ENCODE measurements around the gene CNR1.

The CNR1 gene

DNA sequence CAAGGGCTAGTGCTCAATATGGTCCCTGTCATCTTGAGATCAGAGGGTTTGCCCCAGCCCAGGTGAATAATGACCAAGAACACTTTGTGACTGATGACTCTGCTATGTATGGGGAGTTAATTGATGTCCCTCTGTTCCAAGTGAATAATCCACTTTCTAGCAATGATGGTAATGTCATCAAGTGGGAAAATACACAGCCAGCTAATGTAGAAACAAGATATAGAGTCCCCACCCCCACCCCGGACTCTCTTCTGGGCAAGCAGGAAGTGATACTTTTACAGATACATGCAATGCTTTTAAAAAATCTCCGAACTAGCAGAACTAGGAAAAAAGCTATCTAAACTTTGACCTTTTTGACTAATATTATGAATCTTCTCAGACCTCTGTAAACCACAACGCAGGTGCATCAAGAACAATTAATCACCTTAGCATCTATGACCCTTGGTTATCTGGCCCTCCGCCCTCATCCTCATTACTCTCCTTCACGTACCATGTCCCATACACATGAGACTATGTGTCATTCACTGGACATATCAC lies 30.5 kb downstream of the CNR1 start:
- ATAC-seq (replicated peaks) (no peak), DNase-seq (no peak)
- Mint-ChIP-seq H3K9me3 (no peaks in the 10 kb centered on the region), H3K27me3 (peaks cover 0 to 19% of the 10 kb centered on the region in 2 donors), H3K4me3 (no peak overlapping the region), H3K36me3 (ENCODE audit: insufficient read depth) (no peaks in the 10 kb centered on the region), H3K27ac (no peak overlapping the region), H3K4me1 (ENCODE audit: low read depth in 2 of 2) (no peaks in the 10 kb centered on the region)

DNA sequence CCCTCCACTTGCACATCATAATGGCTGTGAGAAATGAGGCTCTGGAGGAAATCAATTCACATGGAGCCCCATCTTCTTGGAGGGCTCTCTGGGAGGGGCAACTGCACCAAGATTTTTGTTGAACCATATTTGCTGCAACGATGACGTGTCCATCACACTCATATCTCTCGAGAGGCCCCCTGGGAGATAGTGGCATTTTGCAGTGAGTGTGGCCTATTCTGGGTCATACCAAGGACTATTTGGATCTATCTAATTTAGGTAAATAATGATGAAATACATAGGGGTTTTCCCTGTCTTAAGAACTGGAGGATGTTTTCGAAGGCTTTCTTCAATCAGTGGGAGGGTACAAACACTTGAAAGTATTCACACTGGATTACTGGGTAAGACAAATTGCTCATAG lies 31.6 kb downstream of the CNR1 start:
- Mint-ChIP-seq H3K4me1 (ENCODE audit: low read depth in 2 of 2) (no peaks in the 10 kb centered on the region), H3K9me3 (no peaks in the 10 kb centered on the region), H3K27me3 (peaks cover 0 to 19% of the 10 kb centered on the region in 2 donors), H3K36me3 (ENCODE audit: insufficient read depth) (no peaks in the 10 kb centered on the region), H3K4me3 (no peak overlapping the region), H3K27ac (no peak overlapping the region)
- no peak for DNase-seq
- ATAC-seq (replicated peaks), result no peak

DNA sequence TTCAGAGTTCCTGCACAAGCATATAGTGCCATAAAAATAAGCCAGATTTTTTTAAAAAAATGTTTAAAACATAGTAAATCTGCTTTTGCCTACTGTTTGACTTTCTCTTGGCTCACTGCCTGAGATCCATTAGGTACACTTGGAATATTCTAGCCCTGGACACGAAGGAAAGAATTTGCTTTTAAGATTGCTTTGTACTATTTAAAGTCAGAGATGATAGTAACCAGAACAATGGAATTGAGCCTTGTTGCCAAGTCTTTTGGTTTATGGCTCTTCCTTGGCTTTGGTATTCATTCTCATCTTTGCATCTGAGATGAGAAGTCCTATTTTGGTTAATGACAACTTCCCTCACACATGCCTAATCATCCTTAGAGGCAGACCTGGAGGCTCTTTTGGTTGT lies 32.4 kb downstream of the CNR1 start:
- no peaks in the 10 kb centered on the region for H3K9me3 Mint-ChIP-seq

DNA sequence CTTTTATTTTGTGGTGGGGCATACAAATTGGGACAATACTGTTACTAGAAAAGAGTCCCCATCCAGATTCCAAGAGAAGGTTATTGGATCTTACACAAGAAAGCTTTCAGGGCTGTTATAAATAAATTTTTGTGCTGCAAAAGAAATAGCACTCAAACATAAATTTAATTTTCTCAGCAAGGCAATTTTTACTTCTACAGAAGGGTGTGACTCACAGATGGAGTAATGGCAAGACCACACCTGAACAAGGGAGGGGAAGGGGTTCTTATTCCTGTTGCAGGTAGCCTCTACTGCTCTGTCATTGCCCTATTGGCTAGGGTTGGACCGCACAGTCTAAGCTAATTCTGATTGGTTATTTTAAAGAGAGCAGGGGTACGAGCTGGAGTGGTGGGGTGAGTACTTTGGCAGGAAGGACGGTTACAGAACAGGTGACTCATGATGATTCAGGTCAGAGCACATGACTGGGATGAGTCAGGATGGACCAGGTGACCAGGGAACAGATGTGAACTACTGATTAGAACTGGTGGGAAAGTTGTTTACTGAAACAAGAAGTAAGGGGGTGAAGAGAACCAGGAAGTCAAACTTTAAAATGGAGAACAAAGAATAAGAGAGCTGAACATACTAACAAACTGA lies 41.1 kb downstream of the CNR1 start:
- Mint-ChIP-seq H3K9me3 (peaks cover 2 to 7% of the 10 kb centered on the region in 2 donors), H3K27ac (no peak overlapping the region), H3K4me3 (no peak overlapping the region), H3K4me1 (ENCODE audit: low read depth in 2 of 2) (no peaks in the 10 kb centered on the region), H3K27me3 (peaks cover 10 to 20% of the 10 kb centered on the region in 2 donors), H3K36me3 (ENCODE audit: insufficient read depth) (no peaks in the 10 kb centered on the region)
- ATAC-seq (replicated peaks), result no peak
- no peak for DNase-seq

More for the DNA sequence above, 32.4 kb downstream of the CNR1 start:
- Mint-ChIP-seq H3K27me3 (peaks cover 3 to 22% of the 10 kb centered on the region in 2 donors), H3K4me1 (ENCODE audit: low read depth in 2 of 2) (no peaks in the 10 kb centered on the region), H3K36me3 (ENCODE audit: insufficient read depth) (no peaks in the 10 kb centered on the region), H3K27ac (no peak overlapping the region), H3K4me3 (no peak overlapping the region)
- ATAC-seq (replicated peaks) (no peak), DNase-seq (no peak)

GRCh38 chr6:88120635-88121034 lies 45.5 kb downstream of the CNR1 start:
- ATAC-seq (replicated peaks) (no peak), DNase-seq (no peak)
- Mint-ChIP-seq H3K9me3 (peaks cover 2 to 7% of the 10 kb centered on the region in 2 donors), H3K4me1 (ENCODE audit: low read depth in 2 of 2) (no peaks in the 10 kb centered on the region), H3K27ac (no peak overlapping the region), H3K4me3 (no peak overlapping the region), H3K36me3 (ENCODE audit: insufficient read depth) (no peaks in the 10 kb centered on the region), H3K27me3 (peaks cover 18 to 34% of the 10 kb centered on the region in 2 donors)

DNA sequence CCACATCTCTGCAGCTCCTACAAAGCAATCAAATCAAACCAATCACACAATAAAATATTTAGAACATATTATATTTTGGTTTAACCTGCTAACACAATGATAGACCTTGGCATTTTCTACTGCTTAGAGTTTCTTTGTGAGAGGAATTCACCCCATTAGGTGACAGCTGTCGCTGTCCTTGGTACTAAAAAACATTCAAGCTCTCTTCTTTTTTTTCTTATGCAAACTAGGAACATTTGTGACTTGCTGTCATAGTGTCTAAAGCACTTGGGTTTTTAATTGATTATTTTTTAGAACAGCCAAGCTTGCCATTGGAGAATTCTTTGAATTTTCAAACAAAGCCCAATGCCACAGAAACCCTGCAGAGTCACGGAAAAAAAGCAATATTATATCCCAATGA lies 46.4 kb downstream of the CNR1 start:
- no peaks in the 10 kb centered on the region for H3K36me3 Mint-ChIP-seq (ENCODE audit: insufficient read depth)
- ATAC-seq (replicated peaks) (no peak), DNase-seq (no peak)
- H3K9me3 Mint-ChIP-seq, result peaks cover 0 to 2% of the 10 kb centered on the region in 2 donors
- no peak overlapping the region for H3K4me3 Mint-ChIP-seq
- peaks cover 22 to 39% of the 10 kb centered on the region in 2 donors for H3K27me3 Mint-ChIP-seq
- H3K27ac Mint-ChIP-seq, result no peak overlapping the region
- H3K4me1 Mint-ChIP-seq (ENCODE audit: low read depth in 2 of 2), result no peaks in the 10 kb centered on the region

DNA sequence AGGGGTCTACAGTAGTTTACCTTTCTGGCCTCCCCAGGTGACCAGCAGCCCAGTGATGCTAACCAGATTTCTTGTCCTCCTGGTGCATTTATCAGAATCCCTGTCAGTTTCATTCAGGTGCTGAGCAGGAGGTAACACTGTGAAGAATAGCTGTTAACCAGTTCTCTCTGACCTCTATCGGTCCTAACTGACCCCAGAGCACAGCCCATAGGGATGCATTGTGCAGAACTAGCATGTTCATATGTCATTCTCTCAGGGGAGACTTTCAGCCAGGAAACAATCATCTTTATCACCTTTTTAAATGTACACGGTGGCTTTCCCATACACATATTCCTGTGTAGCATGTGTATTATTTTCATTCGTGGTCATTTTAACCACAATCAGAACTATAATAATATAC lies 49.9 kb downstream of the CNR1 start:
- Mint-ChIP-seq H3K27me3 (peaks cover 37 to 55% of the 10 kb centered on the region in 2 donors), H3K9me3 (peaks cover 0 to 4% of the 10 kb centered on the region in 2 donors), H3K4me3 (no peak overlapping the region), H3K36me3 (ENCODE audit: insufficient read depth) (no peaks in the 10 kb centered on the region), H3K4me1 (ENCODE audit: low read depth in 2 of 2) (no peaks in the 10 kb centered on the region), H3K27ac (no peak overlapping the region)
- no peak for DNase-seq
- ATAC-seq (replicated peaks), result no peak

- H3K9me3 Mint-ChIP-seq, result peaks cover 0 to 4% of the 10 kb centered on the region in 2 donors
- H3K36me3 Mint-ChIP-seq (ENCODE audit: insufficient read depth), result no peaks in the 10 kb centered on the region
- H3K27ac Mint-ChIP-seq, result no peak overlapping the region
- no peak overlapping the region for H3K4me3 Mint-ChIP-seq
- H3K27me3 Mint-ChIP-seq, result peaks cover 37 to 56% of the 10 kb centered on the region in 2 donors
- ATAC-seq (replicated peaks) (no peak), DNase-seq (no peak)
- no peaks in the 10 kb centered on the region for H3K4me1 Mint-ChIP-seq (ENCODE audit: low read depth in 2 of 2)
Measured at GRCh38 chr6:88115307-88115706, 50.8 kb downstream of the CNR1 start.

DNA sequence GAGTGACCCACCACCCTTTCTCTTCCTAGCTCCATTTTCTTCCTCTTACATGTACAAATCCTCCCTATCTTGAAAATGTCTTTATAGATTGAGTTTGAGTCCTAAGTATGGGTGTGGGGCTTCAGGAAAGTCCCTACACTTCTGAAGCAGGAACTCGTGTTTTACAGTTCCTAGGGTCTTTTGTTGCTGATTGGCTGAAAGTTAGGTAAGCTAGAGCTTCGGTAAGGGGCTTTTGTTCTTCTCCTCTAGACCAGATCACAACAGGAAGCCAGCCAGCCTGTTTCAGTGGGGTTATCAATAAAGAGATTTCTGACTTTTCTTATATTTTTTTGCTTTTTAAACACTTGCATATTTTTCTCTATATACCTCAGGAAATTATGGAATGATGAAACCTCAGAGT lies 51.3 kb downstream of the CNR1 start:
- Mint-ChIP-seq H3K4me1 (ENCODE audit: low read depth in 2 of 2) (no peaks in the 10 kb centered on the region), H3K27ac (no peak overlapping the region), H3K27me3 (peaks cover 37 to 56% of the 10 kb centered on the region in 2 donors), H3K4me3 (no peak overlapping the region), H3K9me3 (peaks cover 0 to 2% of the 10 kb centered on the region in 2 donors), H3K36me3 (ENCODE audit: insufficient read depth) (no peaks in the 10 kb centered on the region)
- DNase-seq (no peak), ATAC-seq (replicated peaks) (no peak)

GRCh38 chr6:88111991-88112390 lies 54.2 kb downstream of the CNR1 start:
- Mint-ChIP-seq H3K36me3 (ENCODE audit: insufficient read depth) (no peaks in the 10 kb centered on the region), H3K9me3 (peaks cover 0 to 2% of the 10 kb centered on the region in 2 donors), H3K4me3 (no peak overlapping the region), H3K27me3 (peaks cover 37 to 49% of the 10 kb centered on the region in 2 donors), H3K4me1 (ENCODE audit: low read depth in 2 of 2) (no peaks in the 10 kb centered on the region), H3K27ac (no peak overlapping the region)
- no peak for ATAC-seq (replicated peaks)
- DNase-seq, result no peak

DNA sequence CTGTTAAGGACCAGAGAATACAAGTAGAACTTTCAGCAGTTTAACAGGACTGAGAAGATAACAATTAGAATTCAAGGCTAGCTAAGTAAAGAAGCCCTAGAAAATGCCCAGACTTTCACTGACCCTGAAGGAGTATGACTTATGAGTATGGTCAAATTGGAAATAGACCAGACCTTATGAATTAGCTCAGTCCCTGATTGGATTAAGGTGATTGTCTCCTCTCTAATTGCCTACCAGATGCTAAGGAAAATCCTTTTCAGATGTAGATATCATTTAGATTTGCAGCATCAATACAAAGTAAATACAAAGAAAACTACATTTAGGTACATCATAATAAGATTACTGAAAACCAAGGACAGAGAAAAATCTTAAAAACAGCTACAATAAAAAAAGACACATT lies 58.9 kb downstream of the CNR1 start:
- Mint-ChIP-seq H3K4me1 (ENCODE audit: low read depth in 2 of 2) (no peaks in the 10 kb centered on the region), H3K27me3 (peaks cover 29 to 30% of the 10 kb centered on the region in 2 donors), H3K4me3 (no peak overlapping the region), H3K36me3 (ENCODE audit: insufficient read depth) (no peaks in the 10 kb centered on the region), H3K9me3 (no peaks in the 10 kb centered on the region), H3K27ac (no peak overlapping the region)
- ATAC-seq (replicated peaks) (no peak), DNase-seq (no peak)

- H3K4me1 Mint-ChIP-seq (ENCODE audit: low read depth in 2 of 2), result no peaks in the 10 kb centered on the region
- ATAC-seq (replicated peaks) (no peak), DNase-seq (no peak)
- H3K4me3 Mint-ChIP-seq, result no peak overlapping the region
- no peaks in the 10 kb centered on the region for H3K9me3 Mint-ChIP-seq
- H3K36me3 Mint-ChIP-seq (ENCODE audit: insufficient read depth), result no peaks in the 10 kb centered on the region
- H3K27me3 Mint-ChIP-seq, result peaks cover 21 to 24% of the 10 kb centered on the region in 2 donors
- H3K27ac Mint-ChIP-seq, result no peak overlapping the region
Measured at GRCh38 chr6:88105741-88106340, 60.3 kb downstream of the CNR1 start.

Measured in effector memory CD8-positive, alpha-beta T cell (primary cell).